Right hindlimb (tissue), 1 donor: ENCODE results near the gene SLC25A12.
"Not testable (repeated sequence)": the region's sequence is repeated elsewhere in the genome, so short reads cannot be mapped to it uniquely, and the experiment has no call there.

ENCODE experiments used
- DNase-seq: peaks from one replicate; pipeline ENCODE4 v3.0.0-alpha.2; 2018

The SLC25A12 gene

DNA sequence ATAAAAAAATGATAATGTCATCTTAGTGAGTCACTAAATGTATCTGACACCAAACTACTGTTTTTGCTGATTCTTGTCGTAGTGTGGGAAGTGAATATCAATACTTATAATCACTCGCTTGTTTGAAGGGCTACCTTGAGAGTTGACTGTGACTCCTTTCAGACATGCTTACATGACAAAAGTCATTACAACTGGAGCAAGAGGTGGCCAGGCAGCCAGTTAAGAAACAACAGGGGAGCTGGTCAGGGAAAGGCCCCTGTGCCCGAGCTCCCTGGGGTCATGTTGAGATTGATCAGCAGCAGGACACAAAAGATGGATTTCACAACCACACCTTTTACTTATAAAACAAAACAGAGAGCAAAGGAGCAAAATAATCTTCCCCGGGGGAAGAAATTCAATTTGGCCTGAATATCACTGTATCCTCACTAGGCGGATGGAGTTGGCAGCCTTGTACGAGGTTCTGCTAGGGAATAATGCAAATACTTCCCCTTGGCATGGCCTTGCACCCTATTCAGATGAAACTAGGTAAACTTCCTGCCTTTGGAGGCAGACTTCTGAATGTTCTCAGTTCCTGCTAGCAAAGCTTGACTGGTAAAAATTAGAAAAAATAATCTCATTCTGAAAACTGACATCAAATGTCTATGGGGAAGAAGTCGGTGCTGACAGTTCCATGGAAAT, 105.6 kb downstream of the SLC25A12 start:
- no peak for DNase-seq

DNA sequence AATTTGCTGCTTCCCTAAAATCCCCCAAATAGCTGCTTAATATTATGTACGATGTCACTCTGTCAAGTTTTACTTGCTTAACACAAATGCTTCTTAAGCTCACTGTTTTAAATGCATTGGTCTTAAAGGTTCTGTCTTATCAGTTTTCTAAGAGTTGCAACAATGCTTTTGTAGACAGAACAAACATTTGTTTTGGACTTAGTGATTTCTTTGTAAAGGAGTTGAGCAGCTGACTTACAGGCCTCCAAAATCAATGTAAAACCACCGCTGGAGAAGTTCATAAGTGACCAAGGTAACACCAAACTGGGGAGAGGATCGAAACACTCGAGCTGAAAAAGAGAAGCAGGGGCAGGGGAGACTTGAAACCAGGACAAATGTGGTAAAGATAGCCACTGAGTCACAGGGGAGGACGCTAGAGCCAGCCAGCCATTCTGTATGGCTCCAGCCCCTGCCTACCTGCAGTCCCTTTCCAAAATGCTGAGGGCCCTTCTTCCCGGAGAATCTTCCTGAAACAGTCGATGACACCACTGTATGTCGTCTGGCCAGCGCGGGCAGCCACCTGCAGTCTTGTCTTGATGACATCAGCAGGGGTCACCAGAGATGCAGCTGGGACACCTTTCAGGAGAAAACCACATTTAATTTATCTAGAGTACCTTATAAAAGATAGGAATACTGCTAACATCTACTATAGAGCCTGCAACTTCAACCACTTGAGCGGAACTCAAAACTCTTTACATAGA, 106.5 kb downstream of the SLC25A12 start:
- DNase-seq = no peak

DNA sequence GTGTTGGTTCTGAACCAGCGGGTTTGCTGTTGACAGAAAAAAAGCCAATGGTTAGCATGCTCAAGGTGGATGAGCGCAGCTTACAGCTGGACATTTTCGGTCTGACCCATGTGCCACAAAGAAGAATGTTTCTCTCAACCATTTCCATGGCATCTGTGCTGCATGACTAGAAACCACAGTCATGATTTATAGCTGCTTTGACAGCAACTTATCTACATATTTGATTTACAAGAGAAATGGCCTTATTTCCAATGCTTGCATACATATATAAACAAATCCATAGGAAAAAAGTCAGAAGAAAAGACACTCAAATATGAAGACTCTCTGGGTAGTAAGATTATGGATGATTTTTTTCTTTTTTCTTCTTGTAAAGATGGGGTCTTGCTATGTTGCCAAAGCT, 108.6 kb downstream of the SLC25A12 start:
- no peak for DNase-seq

DNA sequence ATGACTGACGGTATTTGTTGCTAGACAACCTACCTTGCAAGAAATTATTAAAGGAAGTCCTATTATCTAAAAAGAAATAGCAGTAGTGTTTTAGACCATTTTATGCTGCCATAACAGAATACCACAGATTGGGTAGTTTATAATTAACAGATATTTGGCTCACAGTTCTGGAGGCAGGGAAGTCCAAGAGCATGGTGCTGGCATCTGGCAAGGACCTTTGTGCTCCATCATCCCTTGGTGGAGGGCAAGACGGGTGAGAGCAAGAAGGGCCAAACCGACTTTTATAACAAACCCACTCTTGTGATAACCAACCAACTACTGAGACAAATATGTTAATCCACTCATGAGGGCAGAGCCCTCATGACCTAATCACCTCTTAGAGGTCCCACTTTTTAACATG, 115.5 kb downstream of the SLC25A12 start:
- no peak for DNase-seq

DNA sequence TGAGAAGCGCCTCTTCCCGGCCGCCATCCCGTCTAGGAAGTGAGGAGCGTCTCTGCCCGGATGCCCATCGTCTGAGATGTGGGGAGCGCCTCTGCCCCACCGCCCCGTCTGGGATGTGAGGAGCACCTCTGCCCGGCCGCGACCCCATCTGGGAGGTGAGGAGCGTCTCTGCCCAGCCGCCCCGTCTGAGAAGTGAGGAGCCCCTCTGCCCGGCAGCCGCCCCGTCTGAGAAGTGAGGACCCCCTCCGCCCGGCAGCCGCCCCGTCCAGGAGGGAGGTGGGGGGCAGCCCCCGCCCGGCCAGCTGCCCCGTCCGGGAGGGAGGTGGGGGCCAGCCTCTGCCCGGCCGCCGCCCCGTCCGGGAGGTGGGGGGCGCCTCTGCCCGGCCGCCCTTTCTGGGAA, 119.5 kb downstream of the SLC25A12 start:
- DNase-seq = not testable (repeated sequence)

GRCh38 chr2:171772373-171772772, 121.7 kb downstream of the SLC25A12 start:
- no peak for DNase-seq

DNA sequence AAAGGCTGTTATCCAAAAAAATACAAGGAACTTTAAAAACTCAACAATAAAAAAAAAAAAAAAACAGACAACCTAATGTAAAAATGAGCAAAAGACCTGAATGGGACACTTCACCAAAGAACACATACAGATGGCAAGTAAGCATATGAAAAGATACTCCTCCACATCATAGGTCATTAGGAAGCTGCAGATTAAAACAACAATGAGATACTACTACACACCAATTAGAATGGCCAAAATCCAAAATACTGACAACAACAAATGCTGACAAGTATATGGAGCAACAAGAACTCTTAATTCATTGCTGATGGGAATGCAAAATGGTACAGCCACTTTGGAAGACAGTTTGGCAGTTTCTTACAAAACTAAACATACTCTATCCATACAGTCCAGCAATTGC, 122.6 kb downstream of the SLC25A12 start:
- DNase-seq = no peak

GRCh38 chr2:171763602-171764001, 130.4 kb downstream of the SLC25A12 start:
- DNase-seq = no peak

DNA sequence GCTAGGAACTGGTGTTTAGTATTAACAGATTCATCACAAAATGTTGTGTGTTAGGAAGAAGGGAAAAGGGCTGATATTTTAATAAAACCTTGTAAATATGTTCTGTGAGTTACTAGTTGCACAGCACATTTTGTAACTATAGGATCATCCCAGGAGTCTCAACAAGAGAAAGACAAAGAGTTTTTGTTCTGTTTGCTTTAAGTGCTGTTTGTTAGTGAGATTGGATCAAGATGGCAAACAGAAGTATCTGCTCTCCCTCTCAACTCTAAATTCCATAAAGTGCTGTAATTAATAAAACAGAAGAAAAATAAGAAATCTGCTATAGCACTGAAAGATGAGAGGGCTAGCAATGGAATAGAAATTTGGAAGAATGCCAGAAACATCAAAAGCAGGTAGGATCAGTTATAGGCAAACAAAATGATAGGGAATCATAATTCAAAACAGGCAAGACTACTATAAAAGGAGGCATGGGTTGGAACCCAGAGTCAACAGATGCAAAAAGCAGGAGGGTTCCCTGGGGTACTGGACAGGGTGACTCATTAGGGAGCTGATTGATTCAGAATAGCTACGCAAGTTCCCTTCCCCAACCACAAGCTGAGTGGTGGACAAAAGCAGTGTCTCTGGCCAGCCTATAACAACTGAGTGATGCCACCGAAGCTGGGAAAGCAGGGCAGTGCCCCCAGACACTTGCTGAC, 131.0 kb downstream of the SLC25A12 start:
- no peak for DNase-seq

- DNase-seq = not testable (repeated sequence)
These were observed 132.9 kb downstream of the SLC25A12 start for GRCh38 chr2:171761176-171761575.

GRCh38 chr2:171758762-171759161, 135.3 kb downstream of the SLC25A12 start:
- DNase-seq = not testable (repeated sequence)

DNA sequence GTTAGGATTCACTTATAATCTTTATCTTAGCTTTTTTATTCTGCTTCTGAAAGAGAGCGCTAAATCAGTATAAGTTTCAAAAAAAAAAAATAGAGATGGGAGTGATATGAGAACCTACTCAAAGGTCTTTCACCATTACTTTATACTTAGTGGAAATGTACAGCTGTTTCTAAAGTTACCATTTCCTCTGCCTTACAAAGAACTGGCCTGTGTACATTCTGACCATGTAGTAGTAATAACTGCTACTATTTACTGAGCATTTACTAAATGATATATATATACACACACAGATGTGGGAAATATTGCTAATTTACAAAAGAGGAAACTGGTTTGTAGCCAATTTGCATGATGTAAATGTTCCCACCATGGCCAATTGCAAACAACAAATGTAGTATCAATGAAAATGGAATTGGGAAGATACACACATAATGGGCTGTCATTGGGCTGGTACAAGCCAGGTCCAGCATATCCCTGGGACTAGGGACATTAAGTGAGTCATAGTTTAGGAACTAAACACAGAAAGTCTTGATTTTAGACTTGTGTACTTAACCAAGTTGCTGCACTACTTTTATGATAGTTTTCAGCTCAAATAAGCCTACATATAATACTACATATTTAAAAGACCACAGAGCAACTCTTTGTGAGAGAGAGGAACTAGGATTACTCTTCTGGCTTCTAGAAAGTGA, 139.6 kb downstream of the SLC25A12 start:
- no peak for DNase-seq

DNA sequence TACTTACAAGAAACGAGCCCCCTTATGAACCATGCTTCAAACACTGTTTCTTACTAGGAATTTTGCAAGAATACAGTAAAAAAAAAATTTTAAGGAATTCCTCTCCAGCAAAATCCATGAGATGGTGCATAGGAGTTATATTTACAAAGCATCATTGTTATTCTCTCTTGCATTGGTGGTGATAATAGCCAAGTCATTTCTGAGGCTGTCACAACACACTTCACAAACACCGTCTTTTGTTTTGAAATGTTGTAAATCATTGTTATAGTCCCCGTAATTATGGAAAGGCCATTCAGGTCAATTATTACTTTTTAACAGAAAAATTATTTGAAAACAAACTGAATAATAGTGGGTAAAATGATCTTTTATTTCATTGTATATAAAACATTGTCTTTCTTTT, 146.7 kb downstream of the SLC25A12 start:
- DNase-seq = no peak

- DNase-seq = no peak
These were observed 148.2 kb downstream of the SLC25A12 start for GRCh38 chr2:171745806-171746205.

GRCh38 chr2:171745141-171745540, 148.9 kb downstream of the SLC25A12 start:
- no peak for DNase-seq

- DNase-seq = no peak
These were observed 151.3 kb downstream of the SLC25A12 start for GRCh38 chr2:171742760-171743159.

DNA sequence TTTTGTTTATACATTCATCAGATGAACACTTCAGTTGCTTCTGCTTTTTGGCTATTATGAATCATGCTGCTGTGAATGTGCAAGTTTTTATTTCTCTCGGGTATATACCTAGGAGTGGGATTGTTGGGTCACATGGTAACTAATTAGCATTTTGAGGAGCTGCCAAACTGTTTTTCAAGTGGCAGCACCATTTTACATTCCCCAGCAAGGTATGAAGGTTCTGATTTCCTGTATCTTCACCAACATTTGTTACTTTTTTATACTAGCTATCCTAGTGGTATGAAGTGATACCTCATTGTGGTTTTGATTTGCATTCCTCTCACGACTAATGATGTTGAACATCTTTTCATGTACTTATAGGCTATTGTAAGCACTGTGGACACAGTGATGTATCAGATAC, 152.9 kb downstream of the SLC25A12 start:
- DNase-seq = no peak

DNA sequence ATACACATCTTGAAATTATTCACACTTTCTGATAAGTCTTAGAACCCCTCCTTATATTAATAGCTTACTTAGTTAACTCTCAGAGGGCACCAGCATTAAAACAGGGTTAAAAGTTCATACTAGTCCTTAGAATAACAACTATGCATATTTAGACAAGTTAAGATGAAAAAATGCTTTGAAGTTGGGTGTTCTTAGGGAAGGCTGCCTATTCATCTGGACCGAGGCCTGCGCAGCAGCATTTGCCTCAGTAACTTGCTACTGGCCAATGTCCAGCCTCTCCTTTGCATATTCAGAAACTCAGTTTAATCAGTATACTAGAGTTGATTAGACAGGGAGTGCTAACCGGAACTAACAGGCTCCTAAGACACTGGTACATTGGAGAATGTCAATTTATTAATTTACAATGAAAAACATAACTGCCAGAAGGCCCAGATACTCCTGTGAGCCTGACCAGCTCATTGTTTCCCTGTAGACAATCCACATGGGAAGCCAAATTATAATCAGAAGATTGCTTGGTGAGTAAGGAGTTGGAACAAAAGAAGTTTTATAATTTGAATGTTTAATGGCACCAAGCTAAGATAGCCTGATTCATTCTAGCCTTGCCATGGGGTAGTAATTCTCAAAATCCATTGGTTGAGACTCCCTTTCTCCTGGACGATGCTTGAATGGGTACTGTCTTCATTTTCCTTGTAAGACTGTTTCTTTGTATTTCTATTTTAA, 157.9 kb downstream of the SLC25A12 start:
- no peak for DNase-seq
